Natural killer cell (primary cell): ENCODE results near the gene CDK5. TPM values are rescaled to one million over a fixed set of nuclear protein-coding genes. Genes with fewer than 3 reads are reported as not detected.

Source experiments
- ATAC-seq, 3 donors: fragments of 150-1000 bp in 2 of 3; fragments of 200-7000 bp in 1 of 3; cut with Tn5 transposase; 1 replicate in 1 of 3; 2 replicates in 2 of 3; pipeline ENCODE4 v1.10.0; 2021; ENCODE audit warnings: mild to moderate bottlenecking in 2 of 3, moderate library complexity in 2 of 3
- DNase-seq, 2 donors: peaks; one replicate each; pipeline versions ENCODE4 v3.0.0 to v3.0.0-alpha.2; 2013 to 2021; ENCODE audit warnings: mixed read lengths in 1 of 2
- H3K27ac ChIP-seq: one replicate; pipeline ENCODE4 v1.5.1; 2013; ENCODE audit warnings: mild to moderate bottlenecking, low read length
- H3K27me3 ChIP-seq: one replicate; pipeline ENCODE4 v1.6.1; 2013; ENCODE audit warnings: low read length; ENCODE audit not compliant: control insufficient read depth, insufficient read depth
- H3K36me3 ChIP-seq: one replicate; pipeline ENCODE4 v1.6.1; 2013; ENCODE audit warnings: low read length; ENCODE audit not compliant: control insufficient read depth, insufficient read depth
- H3K4me1 ChIP-seq: one replicate; pipeline ENCODE4 v1.6.1; 2013; ENCODE audit warnings: low read length; ENCODE audit not compliant: control insufficient read depth, insufficient read depth
- H3K4me3 ChIP-seq: one replicate; pipeline ENCODE4 v1.5.1; 2013; ENCODE audit warnings: low read length
- H3K9me3 ChIP-seq: one replicate; pipeline ENCODE4 v1.6.1; 2013; ENCODE audit warnings: low read length; ENCODE audit not compliant: control insufficient read depth, insufficient read depth
- H3K27ac Mint-ChIP-seq, 2 donors: one replicate each; pipeline ENCODE4 v1.8.0; 2022; ENCODE audit warnings: mild to moderate bottlenecking in 2 of 2, mixed read lengths in 2 of 2, moderate library complexity in 1 of 2
- H3K27me3 Mint-ChIP-seq, 2 donors: one replicate each; pipeline ENCODE4 v1.8.0; 2022; ENCODE audit warnings: low read depth in 2 of 2, mixed read lengths in 2 of 2
- H3K36me3 Mint-ChIP-seq: one replicate; pipeline ENCODE4 v1.8.0; 2022; ENCODE audit warnings: mixed read lengths
- H3K4me1 Mint-ChIP-seq, 2 donors: one replicate each; pipeline ENCODE4 v1.8.0; 2022; ENCODE audit warnings: mixed read lengths in 2 of 2
- H3K4me3 Mint-ChIP-seq: one replicate; pipeline ENCODE4 v1.8.0; 2022; ENCODE audit warnings: mild to moderate bottlenecking, moderate library complexity, mixed read lengths
- H3K9me3 Mint-ChIP-seq, 2 donors: one replicate each; pipeline ENCODE4 v1.8.0; 2022; ENCODE audit warnings: mixed read lengths in 2 of 2
- CTCF ChIP-seq: fragments of 200-600 bp; IDR thresholded peaks from one replicate; pipeline ENCODE4 v1.8.0; 2022; ENCODE audit warnings: antibody characterized with exemption
- WGBS: methylation state at CpG from one replicate; pipeline ENCODE4 v1.1.7; 2013; ENCODE audit warnings: missing lambda C conversion rate; ENCODE audit not compliant: insufficient coverage; 5-methylcytosine and 5-hydroxymethylcytosine counted together
- intact Hi-C: fragments of 100-400 bp; cut with micrococcal nuclease; formaldehyde crosslinking; loops from one replicate; pipeline ENCODE4 v1.14.2; 2022
- total RNA-seq, 4 donors: library from RNA; stranded (reverse); fragments of 120-200 nt in 1 of 4; gene quantifications; one replicate each; pipeline versions ENCODE4 v1.2.3 to v1.2.4, GENCODE V29; 2013 to 2022

Gene CDK5
- total RNA-seq, 3 donors from 2014 or later (not counting 1 experiment from before 2014, with no cell fraction given): 6.2 to 8.0 (median 6.6) TPM

- H3K27me3 Mint-ChIP-seq: peaks cover 0 to 24% of the 10 kb centered on the region in 2 donors
- H3K4me3 ChIP-seq: no peak within 1 kb of the TSS
- DNase-seq (no peak), ATAC-seq (no peak)
- 92% methylated on average over 4 of the region's 4 CpGs for WGBS
- H3K27me3 ChIP-seq: peaks cover 13% of the 10 kb centered on the region
- H3K36me3 Mint-ChIP-seq: no peaks in the 10 kb centered on the region
- peaks cover 19% of the 10 kb centered on the region for H3K4me1 ChIP-seq
- H3K9me3 ChIP-seq: no peaks in the 10 kb centered on the region
- H3K9me3 Mint-ChIP-seq: no peaks in the 10 kb centered on the region
- no peak within 1 kb of the TSS for H3K4me3 Mint-ChIP-seq
- no peak for TF ChIP-seq CTCF
- H3K27ac ChIP-seq: no peak within 1 kb of the TSS
- no peak within 1 kb of the TSS for H3K27ac Mint-ChIP-seq
- no peaks in the 10 kb centered on the region for H3K36me3 ChIP-seq
- intact Hi-C loops: no loop called here
- peaks cover 16 to 18% of the 10 kb centered on the region in 2 donors for H3K4me1 Mint-ChIP-seq
Measured at GRCh38 chr7:151024435-151025056, 33.2 kb downstream of the CDK5 start, which contains the start of gene ATG9B. ATG9B (minus strand) TSS chr7:151024494; CDS start chr7:151024423, 71 bp downstream.

- H3K27me3 ChIP-seq: peaks cover 19% of the 10 kb centered on the region
- no peak for ATAC-seq
- H3K4me3 Mint-ChIP-seq: no peak overlapping the region
Measured at GRCh38 chr7:151023232-151023631, 34.5 kb downstream of the CDK5 start.

GRCh38 chr7:151020231-151020630 is 37.5 kb downstream of the CDK5 start:
- peaks cover 0 to 43% of the 10 kb centered on the region in 2 donors for H3K27me3 Mint-ChIP-seq
- intact Hi-C loops: no loop called here
- Histone ChIP-seq H3K27me3 (peaks cover 19% of the 10 kb centered on the region), H3K9me3 (no peaks in the 10 kb centered on the region), H3K27ac (no peak overlapping the region), H3K4me3 (no peak overlapping the region), H3K4me1 (peaks cover 23% of the 10 kb centered on the region), H3K36me3 (no peaks in the 10 kb centered on the region)
- H3K9me3 Mint-ChIP-seq: no peaks in the 10 kb centered on the region
- H3K4me3 Mint-ChIP-seq: no peak overlapping the region
- ATAC-seq (no peak), DNase-seq (no peak)
- TF ChIP-seq CTCF: no peak
- H3K27ac Mint-ChIP-seq: no peak overlapping the region
- H3K36me3 Mint-ChIP-seq: no peaks in the 10 kb centered on the region
- WGBS: 79% methylated on average over 4 of the region's 7 CpGs
- H3K4me1 Mint-ChIP-seq: peaks cover 27 to 37% of the 10 kb centered on the region in 2 donors

More at GRCh38 chr7:151023232-151023631, 34.5 kb downstream of the CDK5 start:
- 84% methylated on average over 10 of the region's 10 CpGs for WGBS
- Mint-ChIP-seq H3K4me1 (peaks cover 23% of the 10 kb centered on the region in 2 donors), H3K27me3 (peaks cover 0 to 35% of the 10 kb centered on the region in 2 donors), H3K9me3 (no peaks in the 10 kb centered on the region), H3K27ac (no peak overlapping the region), H3K36me3 (no peaks in the 10 kb centered on the region)
- Histone ChIP-seq H3K36me3 (no peaks in the 10 kb centered on the region), H3K4me1 (peaks cover 21% of the 10 kb centered on the region), H3K27ac (no peak overlapping the region), H3K4me3 (no peak overlapping the region), H3K9me3 (no peaks in the 10 kb centered on the region)
- TF ChIP-seq CTCF: no peak
- DNase-seq: no peak
- intact Hi-C loops: no loop called here

- no peak overlapping the region for H3K4me3 ChIP-seq
- intact Hi-C loops: loop anchor here (5.0 to 10.0 kb wide), 2 partner anchors 57 to 354 kb away; no protein-coding TSS in a partner anchor
- H3K27ac ChIP-seq: no peak overlapping the region
- no peak for DNase-seq
- peaks cover 35% of the 10 kb centered on the region for H3K4me1 ChIP-seq
- no peaks in the 10 kb centered on the region for H3K36me3 ChIP-seq
- H3K36me3 Mint-ChIP-seq: no peaks in the 10 kb centered on the region
- peaks cover 0 to 43% of the 10 kb centered on the region in 2 donors for H3K27me3 Mint-ChIP-seq
- no peaks in the 10 kb centered on the region for H3K9me3 Mint-ChIP-seq
- H3K27me3 ChIP-seq: peaks cover 19% of the 10 kb centered on the region
- peak overlapping the region; percentile 87 for H3K4me3 Mint-ChIP-seq
- peak overlapping the region in 1 of 2 donors; percentile 77 for H3K27ac Mint-ChIP-seq
- H3K9me3 ChIP-seq: no peaks in the 10 kb centered on the region
- no peak for TF ChIP-seq CTCF
- WGBS: 23% methylated on average over 20 of the region's 20 CpGs
- ATAC-seq: no peak
- peaks cover 36 to 48% of the 10 kb centered on the region in 2 donors for H3K4me1 Mint-ChIP-seq
Measured at GRCh38 chr7:151019130-151019447, 38.6 kb downstream of the CDK5 start.
